ENCODE results near the gene CD19. TPM values are rescaled to one million over a fixed set of nuclear protein-coding genes. Genes with fewer than 3 reads are reported as not detected.
"Not testable (repeated sequence)": the region's sequence is repeated elsewhere in the genome, so short reads cannot be mapped to it uniquely, and the experiment has no call there.

Gene CD19
- total RNA-seq, 1 donor = not detected

GRCh38 chr16:28977703-28978662 lies 46.2 kb downstream of the CD19 start:
- TF ChIP-seq CTCF (IDR thresholded peaks at IDR 0.05; ENCODE audit: insufficient read depth, low read depth, low read length) = peak; percentile 37
- no peak overlapping the region for H3K4me3 ChIP-seq (ENCODE audit: low read depth, low read length)
- no peak for DNase-seq (ENCODE audit: low read depth)

- H3K4me3 ChIP-seq (ENCODE audit: low read depth, low read length); DNase-seq (ENCODE audit: low read depth): not testable (repeated sequence)
These were observed 48.6 kb downstream of the CD19 start for GRCh38 chr16:28980330-28980729.

- no peak for DNase-seq (ENCODE audit: low read depth)
- no peak overlapping the region for H3K4me3 ChIP-seq (ENCODE audit: low read depth, low read length)
- TF ChIP-seq CTCF (IDR thresholded peaks at IDR 0.05; ENCODE audit: insufficient read depth, low read depth, low read length) = no peak
These were observed 49.2 kb downstream of the CD19 start for GRCh38 chr16:28980929-28981328.

GRCh38 chr16:28981517-28981916 lies 49.7 kb downstream of the CD19 start:
- DNase-seq (ENCODE audit: low read depth) = no peak
- TF ChIP-seq CTCF (IDR thresholded peaks at IDR 0.05; ENCODE audit: insufficient read depth, low read depth, low read length) = peak; percentile 51
- no peak overlapping the region for H3K4me3 ChIP-seq (ENCODE audit: low read depth, low read length)

GRCh38 chr16:28982418-28982817 lies 50.6 kb downstream of the CD19 start:
- no peak for DNase-seq (ENCODE audit: low read depth)
- TF ChIP-seq CTCF (IDR thresholded peaks at IDR 0.05; ENCODE audit: insufficient read depth, low read depth, low read length) = no peak
- no peak overlapping the region for H3K4me3 ChIP-seq (ENCODE audit: low read depth, low read length)

- DNase-seq (ENCODE audit: low read depth) = no peak
- no peak overlapping the region for H3K4me3 ChIP-seq (ENCODE audit: low read depth, low read length)
- no peak for TF ChIP-seq CTCF (IDR thresholded peaks at IDR 0.05; ENCODE audit: insufficient read depth, low read depth, low read length)
These were observed 51.2 kb downstream of the CD19 start for GRCh38 chr16:28982949-28983348.

- H3K4me3 ChIP-seq (ENCODE audit: low read depth, low read length) = no peak overlapping the region
- no peak for TF ChIP-seq CTCF (IDR thresholded peaks at IDR 0.05; ENCODE audit: insufficient read depth, low read depth, low read length)
- no peak for DNase-seq (ENCODE audit: low read depth)
These were observed 51.9 kb downstream of the CD19 start for GRCh38 chr16:28983644-28984043.

Data from fibroblast of villous mesenchyme (primary cell).